NCI-H748 (cell line): ENCODE measurements around the gene SLC44A1.

Experiments used
- DNase-seq: peaks from one replicate; lab custom pipeline; 2025; ENCODE audit not compliant: unreplicated experiment; lab: John Stamatoyannopoulos, UW

SLC44A1 gene

DNA sequence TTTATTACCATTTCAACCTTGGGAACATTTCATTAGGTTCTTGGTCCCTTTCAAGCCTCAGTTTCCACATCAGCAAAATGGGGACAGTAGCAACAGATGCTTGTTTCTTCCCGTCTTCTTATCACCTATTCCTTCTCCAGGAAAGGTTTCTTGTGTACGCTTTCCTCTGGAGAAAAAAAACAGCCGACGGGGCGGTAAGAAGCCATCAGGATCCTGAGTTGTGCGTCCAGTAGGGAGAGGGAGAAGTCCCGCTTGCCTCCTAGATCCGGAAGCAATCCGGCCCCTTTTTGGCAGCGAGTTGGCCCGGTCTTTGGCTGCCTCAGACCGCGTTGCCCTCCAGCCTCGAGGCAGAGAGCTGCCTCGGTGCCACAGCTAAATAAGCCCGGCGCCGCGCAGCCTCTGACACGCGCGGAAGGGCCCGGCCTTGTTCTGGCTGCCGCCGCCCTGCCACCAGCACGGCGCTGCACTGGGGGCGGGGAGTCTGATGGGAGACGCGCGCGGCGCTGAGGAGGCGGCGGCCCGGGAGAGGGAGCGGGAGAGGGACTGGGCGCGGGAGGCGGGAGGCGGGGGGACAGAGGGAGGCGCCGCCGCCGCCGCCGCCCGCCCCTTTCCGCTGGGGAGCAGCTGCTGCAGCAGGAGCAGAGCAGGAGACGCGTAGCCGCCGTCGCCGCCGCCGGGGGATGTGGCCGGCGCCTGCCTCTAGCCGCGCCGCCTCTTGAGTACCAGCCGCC, at the start of gene SLC44A1:
Gene SLC44A1 (plus strand): TSS at position 649 of the 731 bp plus-strand sequence. CDS start 218 bp downstream, outside the sequence.
- peak; percentile 98 for DNase-seq

- no peak for DNase-seq
Observed at GRCh38 chr9:105195259-105195658, 49.2 kb upstream of the SLC44A1 start.

- no peak for DNase-seq
Observed at GRCh38 chr9:105198023-105198422, 46.4 kb upstream of the SLC44A1 start.

GRCh38 chr9:105198865-105199264, 45.6 kb upstream of the SLC44A1 start:
- DNase-seq = no peak

GRCh38 chr9:105204416-105204815, 40.0 kb upstream of the SLC44A1 start:
- no peak for DNase-seq

DNA sequence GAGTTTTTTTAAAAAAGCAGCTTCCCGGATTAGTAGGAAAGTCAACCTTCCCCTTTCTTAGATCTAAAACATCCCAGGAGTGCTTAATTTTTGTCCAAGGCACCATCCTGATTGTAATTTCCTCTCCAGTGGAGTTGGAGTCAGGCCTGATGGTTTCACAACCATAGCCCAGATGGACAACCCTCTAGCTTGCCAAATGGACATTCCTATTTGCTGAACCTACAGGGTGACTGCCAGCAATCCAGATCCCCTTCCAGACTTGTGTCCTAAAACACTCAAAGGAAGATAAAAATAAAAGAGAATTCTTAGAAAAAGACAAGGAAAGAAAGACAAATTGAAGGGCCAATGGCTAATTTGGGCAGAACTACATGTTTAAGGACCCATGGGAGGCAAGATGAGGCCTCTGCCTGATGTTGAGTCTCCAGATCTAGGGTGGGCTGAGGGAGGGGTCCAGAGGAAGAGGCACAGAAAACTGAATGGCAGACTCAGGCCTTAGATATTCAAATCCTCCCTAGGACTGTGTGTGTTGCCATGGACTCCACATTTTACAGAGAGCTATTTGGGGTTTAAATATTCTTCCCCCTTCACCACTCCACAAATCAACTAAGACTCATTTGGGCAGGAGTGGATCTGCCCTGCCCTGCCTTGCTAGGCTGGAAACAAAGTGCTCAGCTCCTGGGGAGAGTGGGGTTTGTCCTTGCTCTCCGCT, 38.5 kb upstream of the SLC44A1 start:
- DNase-seq = no peak

GRCh38 chr9:105206496-105206820, 38.0 kb upstream of the SLC44A1 start:
- DNase-seq = peak; percentile 94

DNA sequence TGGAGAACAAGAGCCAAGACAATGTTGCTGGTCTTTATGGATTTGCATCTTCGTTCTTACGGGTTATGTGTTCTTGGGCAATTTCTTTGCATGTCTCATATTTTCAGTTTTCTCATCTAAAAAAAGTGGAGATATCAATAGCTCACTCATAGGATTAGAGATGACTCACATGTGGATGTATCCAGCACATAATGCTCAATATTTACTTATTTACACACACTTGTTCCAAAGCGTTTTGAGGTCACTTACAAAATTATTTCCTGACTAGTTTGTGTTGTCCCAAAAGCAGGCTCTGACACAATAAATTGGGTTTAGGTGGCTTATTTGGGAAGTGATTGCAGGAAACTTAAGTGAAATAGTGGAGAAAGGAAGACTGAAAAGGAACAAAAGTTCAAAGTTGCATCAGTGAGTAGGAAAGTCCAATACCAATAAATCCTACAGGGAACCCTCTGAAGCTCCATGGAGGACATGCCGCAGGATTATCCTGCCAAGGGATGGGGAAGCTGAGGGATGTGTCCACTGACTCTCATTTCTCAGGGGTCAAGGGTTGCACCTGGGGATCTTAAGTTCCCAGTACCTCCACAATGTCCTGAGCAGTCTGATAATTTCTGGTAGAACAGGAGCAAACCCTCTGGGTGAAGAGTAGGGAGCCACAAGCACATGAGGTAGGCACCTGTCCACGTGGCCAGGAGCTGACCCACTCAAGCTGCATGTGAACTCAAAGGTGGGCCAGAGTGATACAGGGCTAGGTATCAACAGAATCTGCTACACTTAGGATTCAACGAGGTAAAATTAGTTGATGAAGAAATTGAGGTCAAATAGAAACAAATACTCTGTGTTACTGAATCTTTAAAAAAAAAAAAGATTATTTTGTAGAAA, 37.4 kb upstream of the SLC44A1 start:
- no peak for DNase-seq

- DNase-seq = no peak
Observed at GRCh38 chr9:105216440-105217178, 27.8 kb upstream of the SLC44A1 start.

DNA sequence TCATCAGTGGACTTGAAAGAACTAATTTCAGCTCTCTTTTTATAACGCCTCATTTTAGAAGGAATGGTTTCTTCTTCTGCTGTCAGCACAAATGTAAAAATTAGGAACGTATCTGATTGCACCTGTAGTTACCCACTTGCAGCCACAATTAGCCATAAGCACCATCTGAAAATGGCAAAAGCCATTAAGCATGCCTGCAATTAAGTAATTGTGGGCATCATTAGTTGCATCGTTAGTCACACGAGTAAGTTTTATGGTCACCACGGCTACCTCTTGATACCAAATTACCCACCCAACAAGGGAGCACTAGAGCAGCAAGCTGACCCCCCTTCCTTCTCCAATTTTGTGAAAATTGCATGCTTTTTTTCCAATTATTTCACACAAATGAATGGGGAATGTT, 25.8 kb upstream of the SLC44A1 start:
- DNase-seq = peak; percentile 90

- no peak for DNase-seq
Observed at GRCh38 chr9:105219291-105219805, 25.1 kb upstream of the SLC44A1 start.

DNA sequence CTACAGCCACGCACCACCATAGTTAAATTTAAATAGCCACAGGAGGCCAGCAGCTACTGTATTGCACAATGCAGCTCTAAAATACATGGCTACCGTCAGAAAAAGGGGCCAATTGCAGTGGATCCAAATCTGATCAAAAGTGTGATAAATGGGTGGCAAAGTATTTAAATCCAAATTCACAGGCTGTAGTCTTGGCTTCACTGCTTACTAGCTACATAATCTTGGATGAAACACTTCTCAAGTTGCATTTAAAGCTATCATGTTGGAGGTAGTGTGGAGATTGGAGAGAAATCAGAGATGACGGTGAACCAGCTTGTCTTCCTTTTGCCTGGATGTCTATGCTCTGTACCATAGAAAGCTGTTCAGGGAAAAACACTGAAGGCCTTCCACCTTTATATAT, 24.0 kb upstream of the SLC44A1 start:
- DNase-seq = no peak

DNA sequence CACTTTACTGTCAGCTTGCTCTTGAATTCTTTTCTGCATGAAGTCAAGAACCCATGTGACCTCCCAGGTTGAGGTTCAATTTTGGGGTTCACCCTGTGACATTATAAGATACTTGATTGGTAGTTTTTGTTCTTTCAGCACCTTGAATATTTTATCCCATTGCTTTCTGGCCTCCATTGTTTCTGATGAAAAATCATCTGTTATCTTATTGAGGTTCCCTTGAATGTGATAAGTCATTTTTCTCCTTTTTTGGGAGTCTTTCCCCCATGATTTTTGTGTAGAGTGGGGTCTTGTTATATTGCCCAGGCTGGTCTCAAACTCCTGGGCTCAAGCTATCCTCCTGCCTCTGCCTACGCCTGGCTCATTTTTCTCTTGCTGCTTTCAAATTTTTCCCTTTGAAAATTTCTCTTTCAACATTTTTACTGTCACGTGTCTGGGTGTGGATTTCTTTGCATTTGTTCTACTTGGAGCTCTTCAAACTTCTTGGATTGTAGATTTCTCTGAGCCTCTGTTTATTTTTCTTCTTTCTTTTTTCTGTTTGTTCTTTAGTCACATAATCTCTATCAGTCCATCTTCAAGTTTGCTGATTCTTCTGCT, 20.8 kb upstream of the SLC44A1 start:
- no peak for DNase-seq

DNA sequence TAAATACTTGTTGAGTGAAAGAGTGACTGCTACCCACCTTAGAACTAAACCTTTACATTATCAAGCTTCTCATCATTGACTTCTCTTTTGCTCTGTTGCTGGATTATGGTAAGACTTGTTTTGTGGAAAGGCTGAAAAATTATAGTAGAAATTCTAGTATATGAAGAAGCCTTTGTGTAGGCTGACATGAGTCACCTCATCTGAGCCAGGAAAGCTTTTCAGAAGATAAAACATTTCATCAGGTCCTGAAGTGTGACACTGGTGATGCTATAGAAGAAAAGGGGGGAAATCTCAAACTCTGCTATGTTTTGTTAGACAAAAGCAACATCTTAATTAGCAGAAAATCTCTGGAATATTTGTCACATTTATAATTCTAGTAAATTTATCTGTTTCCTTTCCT, 18.4 kb upstream of the SLC44A1 start:
- DNase-seq = no peak

GRCh38 chr9:105232207-105232606, 12.2 kb upstream of the SLC44A1 start:
- no peak for DNase-seq

DNA sequence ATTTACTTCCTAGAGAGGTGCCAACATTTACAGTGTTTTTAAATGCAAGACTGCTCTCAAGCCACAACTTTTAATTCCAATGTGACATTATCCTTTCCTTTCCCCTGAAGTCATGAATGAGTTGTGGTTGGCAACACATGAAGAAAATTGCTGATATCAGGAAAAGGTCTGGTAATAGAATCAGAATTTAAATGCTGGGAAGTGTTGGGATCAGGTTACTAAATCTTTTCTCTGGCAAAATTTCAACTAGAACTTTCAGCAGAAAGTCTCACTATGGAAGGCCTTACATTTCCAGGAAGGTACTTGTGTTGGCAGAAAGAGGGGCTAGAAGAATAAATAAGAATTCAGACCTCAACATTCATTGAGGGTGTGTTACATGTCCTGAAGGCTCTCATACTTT, 10.6 kb upstream of the SLC44A1 start:
- no peak for DNase-seq

DNA sequence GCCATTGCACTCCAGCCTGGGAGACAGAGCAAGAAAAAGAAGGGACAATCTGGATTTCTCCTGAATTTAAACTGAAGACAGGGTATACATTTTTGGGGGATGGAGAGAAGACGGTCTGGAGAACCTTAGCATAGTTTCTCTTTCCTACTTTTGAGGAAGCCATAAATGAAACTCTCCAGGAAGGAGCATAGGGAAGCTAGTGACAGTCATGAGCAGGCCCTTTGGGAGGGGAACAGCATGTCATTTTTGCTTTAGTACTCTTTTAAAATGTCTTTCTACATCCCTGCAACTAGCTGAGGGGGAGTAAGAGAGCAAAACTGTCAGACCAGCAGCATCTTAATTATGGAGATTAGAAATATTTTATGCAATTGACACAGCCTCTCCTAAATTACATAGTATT, 8.2 kb upstream of the SLC44A1 start:
- no peak for DNase-seq

- DNase-seq = no peak
Observed at GRCh38 chr9:105237246-105237645, 7.2 kb upstream of the SLC44A1 start.

DNA sequence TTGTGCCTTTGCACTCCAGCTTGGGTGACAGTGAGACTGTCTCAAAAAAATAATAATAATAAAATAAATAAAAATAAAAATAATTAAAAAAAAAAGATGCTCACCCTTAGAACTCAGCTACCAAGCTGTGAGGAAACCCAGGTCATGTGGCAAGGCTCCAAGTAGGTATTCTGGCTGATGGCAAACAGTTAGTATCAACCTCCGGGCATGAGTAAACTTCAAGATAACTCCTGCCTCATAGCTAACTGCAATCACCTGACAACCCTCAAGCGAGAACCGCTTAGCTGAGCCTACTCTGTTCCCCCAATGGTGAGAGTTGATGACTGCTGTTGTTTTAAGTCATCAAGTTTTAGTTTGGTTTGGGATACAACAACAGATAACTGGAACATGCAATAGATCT, 6.1 kb upstream of the SLC44A1 start:
- no peak for DNase-seq

DNA sequence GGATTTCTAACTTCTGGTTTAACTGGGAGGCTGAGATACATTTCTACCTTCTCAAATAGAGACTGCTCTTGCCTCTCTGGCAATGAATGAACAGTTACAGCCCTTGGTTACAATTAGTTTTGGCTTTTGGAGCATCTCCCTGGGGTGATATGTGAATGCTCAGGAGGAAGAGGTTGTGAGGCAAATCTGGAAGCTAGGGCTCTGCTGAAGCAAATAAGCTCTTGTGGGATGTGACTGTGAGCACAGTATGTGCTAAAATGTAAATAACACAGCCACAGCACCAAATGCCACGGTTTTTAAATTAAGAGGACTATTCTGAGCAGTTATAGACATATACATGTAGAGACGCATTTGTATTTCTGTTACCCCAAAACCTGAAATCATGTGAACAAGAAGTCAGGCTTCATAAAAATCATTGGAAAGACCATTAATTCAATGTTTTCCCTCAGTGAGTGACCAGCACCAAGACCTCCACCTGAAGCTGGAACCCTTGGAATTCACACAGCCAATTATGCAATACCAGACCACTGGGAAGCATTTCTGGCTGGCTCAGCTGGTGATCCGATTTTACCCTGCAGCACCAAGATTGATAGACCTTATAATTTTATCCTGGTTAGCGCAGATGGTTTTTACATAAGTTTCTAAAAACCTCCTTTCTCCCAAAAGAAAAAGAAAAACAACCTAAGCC, 3.0 kb upstream of the SLC44A1 start:
- DNase-seq = no peak
